DMS 273 (cell line): ENCODE results near the gene CRYBA2.

Experiments
- DNase-seq: peaks from one replicate; lab custom pipeline; 2025; ENCODE audit not compliant: unreplicated experiment; lab: John Stamatoyannopoulos, UW

The CRYBA2 gene

GRCh38 chr2:218993345-218994315, at the start of gene CRYBA2:
TSS of gene CRYBA2 (minus strand) at chr2:218993422. CDS start at chr2:218993176, 246 bp downstream.
- peak; percentile 43 for DNase-seq

- no peak for DNase-seq
These were observed 49.5 kb upstream of the CRYBA2 start for GRCh38 chr2:219042750-219043149.

GRCh38 chr2:219042157-219042556, 48.9 kb upstream of the CRYBA2 start:
- DNase-seq, result no peak

- DNase-seq, result peak; percentile 82
These were observed 48.0 kb upstream of the CRYBA2 start, which contains the start of gene CFAP65 for GRCh38 chr2:219041252-219041651. TSS of gene CFAP65 (minus strand) at chr2:219041516. CDS start at chr2:219039048, 2,468 bp downstream.

- no peak for DNase-seq
These were observed 45.4 kb upstream of the CRYBA2 start for GRCh38 chr2:219038600-219038999.

GRCh38 chr2:219037783-219038499, 44.7 kb upstream of the CRYBA2 start:
- no peak for DNase-seq

GRCh38 chr2:219035942-219036341, 42.7 kb upstream of the CRYBA2 start:
- DNase-seq, result no peak

- DNase-seq, result no peak
These were observed 41.6 kb upstream of the CRYBA2 start for GRCh38 chr2:219034823-219035222.

GRCh38 chr2:219032051-219032745, 39.0 kb upstream of the CRYBA2 start:
- no peak for DNase-seq

GRCh38 chr2:219031005-219031738, 38.0 kb upstream of the CRYBA2 start:
- no peak for DNase-seq

GRCh38 chr2:219030177-219030940, 37.1 kb upstream of the CRYBA2 start:
- no peak for DNase-seq

- peak; percentile 89 for DNase-seq
These were observed 36.6 kb upstream of the CRYBA2 start for GRCh38 chr2:219029829-219030165.

GRCh38 chr2:219028996-219029828, 36.0 kb upstream of the CRYBA2 start:
- no peak for DNase-seq

GRCh38 chr2:219028141-219028540, 34.9 kb upstream of the CRYBA2 start:
- no peak for DNase-seq

GRCh38 chr2:219027511-219028055, 34.4 kb upstream of the CRYBA2 start:
- DNase-seq, result no peak

GRCh38 chr2:219026946-219027345, 33.7 kb upstream of the CRYBA2 start:
- no peak for DNase-seq

GRCh38 chr2:219025637-219026585, 32.7 kb upstream of the CRYBA2 start:
- no peak for DNase-seq

GRCh38 chr2:219024059-219024458, 30.8 kb upstream of the CRYBA2 start:
- no peak for DNase-seq
